ENCODE data around the gene TTC39B.

TTC39B gene

DNA sequence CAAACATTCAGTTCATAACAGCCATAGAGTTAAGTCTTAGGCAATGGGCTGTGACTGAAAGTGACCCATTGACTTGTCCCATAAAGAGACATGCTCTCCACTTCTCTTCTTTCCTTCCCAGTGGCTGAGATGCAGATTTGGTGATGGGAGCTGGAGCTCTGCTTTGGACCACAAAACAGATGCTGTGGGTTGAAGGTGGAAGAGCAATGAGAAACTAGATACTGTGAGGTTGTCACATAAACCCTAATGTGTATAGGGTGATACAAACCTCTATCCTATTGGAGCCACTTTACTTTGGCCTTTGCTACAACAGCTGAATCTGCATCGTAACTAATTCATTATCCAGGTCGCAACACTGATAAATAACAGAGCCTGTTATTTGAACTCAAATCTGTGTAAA lies 192.0 kb downstream of the TTC39B start:
- DNase-seq = no peak

Data from NCI-H1694 (cell line).